GM18502 (cell line): ENCODE results near the gene KLRG1.

Experiments used
- ATAC-seq: cut with Tn5 transposase; IDR thresholded peaks from one replicate; pipeline ENCODE4 v1.9.1; 2021; ENCODE audit warnings: mild to moderate bottlenecking; ENCODE audit not compliant: unreplicated experiment, poor library complexity

The KLRG1 gene

GRCh38 chr12:9037431-9037830, 48.1 kb downstream of the KLRG1 start:
- no peak for ATAC-seq

GRCh38 chr12:9039397-9039977, 50.1 kb downstream of the KLRG1 start:
- no peak for ATAC-seq

- no peak for ATAC-seq
Measured at GRCh38 chr12:9040484-9041186, 51.3 kb downstream of the KLRG1 start.

GRCh38 chr12:9041321-9041720, 52.0 kb downstream of the KLRG1 start:
- ATAC-seq, result no peak

GRCh38 chr12:9043766-9044165, 54.4 kb downstream of the KLRG1 start:
- ATAC-seq, result no peak

GRCh38 chr12:9047105-9047504, 57.8 kb downstream of the KLRG1 start:
- ATAC-seq, result no peak

DNA sequence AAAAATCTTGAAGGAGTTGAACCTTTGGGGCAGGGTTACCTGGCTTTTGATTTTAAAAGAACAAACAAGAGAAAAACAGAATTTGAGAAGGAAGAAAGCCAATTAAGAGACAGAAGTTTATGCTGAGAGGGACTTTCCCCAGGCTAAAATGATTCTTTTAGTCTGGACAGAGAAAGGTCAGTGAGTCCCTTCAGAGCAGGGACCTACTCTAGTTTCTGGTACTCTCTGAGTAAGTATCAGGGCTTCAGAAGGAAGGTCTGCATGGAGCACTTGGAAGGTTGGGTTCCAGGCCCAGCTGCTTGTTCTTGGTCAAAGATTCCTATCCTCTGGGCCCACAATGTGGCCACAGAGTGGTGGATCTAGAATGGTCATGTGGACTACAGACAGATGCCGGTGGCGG, 59.6 kb downstream of the KLRG1 start:
- no peak for ATAC-seq

- ATAC-seq, result no peak
Measured at GRCh38 chr12:9049520-9050133, 60.3 kb downstream of the KLRG1 start.

GRCh38 chr12:9050521-9051157, 61.3 kb downstream of the KLRG1 start:
- ATAC-seq, result no peak

DNA sequence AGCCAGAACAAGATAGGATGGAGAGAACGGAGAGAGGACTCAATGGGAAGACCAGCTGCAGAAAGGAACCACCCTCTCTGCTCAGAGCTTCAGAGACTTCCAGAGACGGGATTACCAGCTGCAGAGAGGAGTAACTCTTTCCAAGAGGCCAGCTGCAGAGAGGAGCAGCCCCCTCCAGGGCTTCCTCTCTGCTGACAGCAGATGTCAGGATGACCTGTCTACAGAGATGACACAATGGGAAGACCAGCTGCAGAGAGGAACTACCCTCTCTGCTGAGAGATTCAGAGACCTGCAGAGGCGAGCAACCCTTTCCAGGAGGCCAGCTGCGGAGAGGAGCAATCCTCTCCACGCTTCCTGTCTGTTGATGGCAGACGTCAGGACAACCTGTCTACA, 61.8 kb downstream of the KLRG1 start:
- ATAC-seq, result no peak

DNA sequence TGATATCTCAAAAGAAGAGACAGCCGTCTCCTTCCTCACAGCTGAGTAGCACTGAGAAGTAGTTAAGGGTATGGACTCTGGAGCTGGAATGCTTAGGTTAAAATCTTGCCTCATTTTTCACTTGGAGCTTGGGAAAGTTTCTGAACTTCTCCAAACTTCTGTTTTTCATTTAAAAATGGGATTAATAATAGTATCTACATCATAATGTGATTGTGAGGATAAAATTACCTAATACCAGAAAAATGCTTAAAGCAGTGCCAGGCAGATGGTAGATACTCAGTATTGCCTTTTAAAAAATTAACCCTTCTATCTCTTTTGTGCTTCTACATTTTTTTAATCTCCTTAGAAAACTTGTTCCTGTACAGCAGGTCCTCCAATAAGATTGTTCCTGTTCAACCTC, 63.3 kb downstream of the KLRG1 start:
- ATAC-seq, result no peak
